ENCODE data around the gene MRPL53. TPM values are rescaled to one million over a fixed set of nuclear protein-coding genes. Genes with fewer than 3 reads are reported as not detected.

MRPL53 gene
- 61.3 and 64.1 TPM in 2 replicates for total RNA-seq
- long read RNA-seq, transcript MRPL53-201 (3 exons, 1,162 nt) = major isoform, 8 of 8 reads
- long read RNA-seq, partial matches to known transcripts = 0 of 8 reads
- long read RNA-seq, other reads (novel, unspliced or antisense) = 0 of 8 reads

GRCh38 chr2:74472086-74472944 is at the start of gene MRPL53:
MRPL53 (minus strand) TSS chr2:74472680; CDS start chr2:74472660, 20 bp downstream.
- Mint-ChIP-seq H3K4me1 (ENCODE audit: low read depth) (peaks cover 14% of the 10 kb centered on the region), H3K9me3 (ENCODE audit: low read depth) (no peaks in the 10 kb centered on the region), H3K27ac (peak within 1 kb of the TSS; percentile 98), H3K27me3 (no peaks in the 10 kb centered on the region), H3K4me3 (ENCODE audit: low read depth) (peak within 1 kb of the TSS; percentile 86), H3K36me3 (ENCODE audit: insufficient read depth) (peaks cover 5% of the 10 kb centered on the region)
- peak; percentile 88 for DNase-seq (ENCODE audit: low spot score, unreplicated experiment)
- no peak for TF ChIP-seq CTCF (IDR thresholded peaks at IDR 0.05; ENCODE audit: unreplicated experiment)

- Mint-ChIP-seq H3K27ac (no peak overlapping the region), H3K4me3 (ENCODE audit: low read depth) (no peak overlapping the region), H3K36me3 (ENCODE audit: insufficient read depth) (no peaks in the 10 kb centered on the region), H3K27me3 (peaks cover 84% of the 10 kb centered on the region), H3K4me1 (ENCODE audit: low read depth) (peaks cover 4% of the 10 kb centered on the region), H3K9me3 (ENCODE audit: low read depth) (no peaks in the 10 kb centered on the region)
- no peak for DNase-seq (ENCODE audit: low spot score, unreplicated experiment)
- no peak for TF ChIP-seq CTCF (IDR thresholded peaks at IDR 0.05; ENCODE audit: unreplicated experiment)
Measured at GRCh38 chr2:74516650-74517049, 44.2 kb upstream of the MRPL53 start.

GRCh38 chr2:74515981-74516633 is 43.6 kb upstream of the MRPL53 start:
- no peak for TF ChIP-seq CTCF (IDR thresholded peaks at IDR 0.05; ENCODE audit: unreplicated experiment)
- peak; percentile 37 for DNase-seq (ENCODE audit: low spot score, unreplicated experiment)
- H3K27ac Mint-ChIP-seq = no peak overlapping the region
- H3K27me3 Mint-ChIP-seq = peaks cover 85% of the 10 kb centered on the region
- peaks cover 4% of the 10 kb centered on the region for H3K4me1 Mint-ChIP-seq (ENCODE audit: low read depth)
- no peak overlapping the region for H3K4me3 Mint-ChIP-seq (ENCODE audit: low read depth)
- H3K9me3 Mint-ChIP-seq (ENCODE audit: low read depth) = no peaks in the 10 kb centered on the region
- no peaks in the 10 kb centered on the region for H3K36me3 Mint-ChIP-seq (ENCODE audit: insufficient read depth)

- H3K9me3 Mint-ChIP-seq (ENCODE audit: low read depth) = no peaks in the 10 kb centered on the region
- H3K36me3 Mint-ChIP-seq (ENCODE audit: insufficient read depth) = no peaks in the 10 kb centered on the region
- peak overlapping the region; percentile 31 for H3K4me3 Mint-ChIP-seq (ENCODE audit: low read depth)
- peaks cover 85% of the 10 kb centered on the region for H3K27me3 Mint-ChIP-seq
- H3K27ac Mint-ChIP-seq = peak overlapping the region; percentile 82
- DNase-seq (ENCODE audit: low spot score, unreplicated experiment) = peak; percentile 24
- peaks cover 4% of the 10 kb centered on the region for H3K4me1 Mint-ChIP-seq (ENCODE audit: low read depth)
- TF ChIP-seq CTCF (IDR thresholded peaks at IDR 0.05; ENCODE audit: unreplicated experiment) = no peak
Measured at GRCh38 chr2:74515271-74515980, 42.9 kb upstream of the MRPL53 start.
